Left renal pelvis (tissue), 4 donors: ENCODE data around the gene SUN3. TPM values are rescaled to one million over a fixed set of nuclear protein-coding genes. Genes with fewer than 3 reads are reported as not detected.
"Not testable (repeated sequence)": the region's sequence is repeated elsewhere in the genome, so short reads cannot be mapped to it uniquely, and the experiment has no call there.

Experiments used
- DNase-seq, 4 donors: peaks; one replicate each; pipeline ENCODE4 v3.0.0-alpha.2; 2013; ENCODE audit warnings: low read depth in 4 of 4, low spot score in 3 of 4
- polyA plus RNA-seq, 4 donors: library from polyadenylated mRNA; unstranded; fragments of 120-200 nt; gene quantifications; one replicate each; pipeline ENCODE4 v1.2.1, GENCODE V29; 2013; ENCODE audit not compliant: insufficient read length in 4 of 4

Gene SUN3
- polyA plus RNA-seq, 4 donors, result 0.12 TPM; not detected in 3

GRCh38 chr7:47946581-47947354 is 82.1 kb downstream of the SUN3 start:
- DNase-seq, result no peak

GRCh38 chr7:47945261-47946015 is 83.5 kb downstream of the SUN3 start:
- DNase-seq, result peak in 3 of 4 donors; percentile 31 to 37 (median 36)

- no peak for DNase-seq
Observed at GRCh38 chr7:47944536-47945260, 84.2 kb downstream of the SUN3 start.

DNA sequence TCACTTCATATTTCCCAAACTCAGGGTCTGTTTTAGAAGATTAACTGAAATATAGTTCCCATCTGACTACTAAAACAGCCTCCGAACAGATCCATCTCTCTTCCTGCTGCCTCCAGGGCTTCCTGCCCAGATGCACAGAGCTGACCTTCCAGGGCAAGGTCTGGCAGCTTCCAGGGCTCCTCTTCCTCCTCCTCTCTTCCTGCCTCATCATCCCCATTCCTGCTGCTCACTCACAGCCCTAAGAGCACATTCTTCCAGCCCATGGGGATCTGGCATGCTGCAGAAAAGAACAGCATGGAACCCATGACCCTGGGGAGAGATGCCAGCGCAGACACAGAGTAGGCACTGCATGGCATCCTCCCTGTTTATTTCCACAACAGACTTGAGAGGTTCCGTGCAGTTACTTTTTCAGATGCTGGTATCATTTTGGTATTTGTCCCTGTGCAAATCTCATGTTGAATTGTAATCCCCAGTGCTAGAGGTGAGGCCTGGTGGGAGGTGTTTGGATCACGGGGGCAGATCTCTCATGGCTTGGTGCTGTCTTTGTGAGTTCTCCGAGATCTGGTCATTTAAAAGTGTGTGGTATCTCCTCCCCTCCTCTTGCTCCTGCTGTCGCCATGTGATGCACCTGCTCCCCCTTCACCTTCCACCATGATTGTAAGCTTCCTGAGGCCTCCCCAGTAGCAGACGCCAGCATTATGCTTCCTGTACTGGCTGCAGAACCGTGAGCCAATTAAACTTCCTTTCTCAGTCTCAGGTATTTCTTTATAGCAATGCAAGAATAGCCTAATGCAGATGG is 85.0 kb downstream of the SUN3 start:
- DNase-seq, result no peak

DNA sequence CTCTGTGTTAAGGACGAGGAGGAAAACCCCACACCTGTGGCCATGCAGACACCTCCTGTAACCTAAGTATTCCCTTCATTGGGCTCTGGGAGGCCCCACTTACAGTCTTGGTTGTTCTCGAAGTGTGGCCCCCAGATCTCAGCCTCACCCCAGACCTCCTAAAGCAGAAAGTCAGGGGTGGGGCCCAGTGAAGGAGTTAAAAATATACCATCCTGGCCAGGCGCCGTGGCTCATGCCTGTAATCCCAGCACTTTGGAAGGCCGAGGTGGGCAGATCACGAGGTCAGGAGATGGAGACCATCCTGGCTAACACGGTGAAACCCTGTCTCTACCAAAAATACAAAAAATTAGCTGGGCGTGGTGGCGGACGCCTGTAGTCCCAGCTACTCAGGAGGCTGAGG is 86.3 kb downstream of the SUN3 start:
- DNase-seq, result not testable (repeated sequence)

GRCh38 chr7:47942132-47942531 is 86.8 kb downstream of the SUN3 start:
- DNase-seq, result no peak

DNA sequence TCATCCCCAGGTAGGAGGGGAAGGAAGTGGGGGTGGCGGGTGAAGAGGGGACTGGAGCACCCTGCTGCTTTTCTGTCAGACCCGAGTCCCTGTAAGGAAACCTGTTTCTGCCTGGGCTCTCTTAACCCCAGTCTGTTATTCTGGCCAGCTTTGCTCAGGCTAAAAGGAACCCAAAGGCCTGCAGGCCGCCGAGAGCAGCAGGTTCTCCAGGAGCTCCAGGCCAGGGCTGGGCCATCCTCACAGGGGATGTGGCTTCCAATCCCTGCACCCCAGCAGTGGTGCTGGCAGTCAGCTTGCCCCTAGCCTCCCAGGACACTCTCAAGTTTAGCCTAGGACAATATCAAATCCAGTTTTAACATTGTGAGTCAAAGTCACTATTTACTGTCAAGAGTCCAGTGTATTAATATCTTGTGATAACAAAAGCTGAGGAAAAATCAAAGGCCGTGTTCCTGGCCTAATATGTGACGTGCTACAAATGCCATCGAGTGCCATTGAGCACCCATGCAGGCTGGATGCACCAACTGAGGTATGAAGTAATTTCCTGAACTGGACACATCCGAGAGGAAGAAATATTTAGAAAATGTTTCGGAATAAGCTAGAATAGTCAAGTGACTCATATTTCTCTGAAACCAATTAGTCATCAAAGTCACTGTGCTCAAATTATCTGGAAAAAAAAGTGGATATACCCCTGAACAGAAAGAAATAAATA is 87.6 kb downstream of the SUN3 start:
- no peak for DNase-seq

- no peak for DNase-seq
Observed at GRCh38 chr7:47940088-47941013, 88.6 kb downstream of the SUN3 start.

DNA sequence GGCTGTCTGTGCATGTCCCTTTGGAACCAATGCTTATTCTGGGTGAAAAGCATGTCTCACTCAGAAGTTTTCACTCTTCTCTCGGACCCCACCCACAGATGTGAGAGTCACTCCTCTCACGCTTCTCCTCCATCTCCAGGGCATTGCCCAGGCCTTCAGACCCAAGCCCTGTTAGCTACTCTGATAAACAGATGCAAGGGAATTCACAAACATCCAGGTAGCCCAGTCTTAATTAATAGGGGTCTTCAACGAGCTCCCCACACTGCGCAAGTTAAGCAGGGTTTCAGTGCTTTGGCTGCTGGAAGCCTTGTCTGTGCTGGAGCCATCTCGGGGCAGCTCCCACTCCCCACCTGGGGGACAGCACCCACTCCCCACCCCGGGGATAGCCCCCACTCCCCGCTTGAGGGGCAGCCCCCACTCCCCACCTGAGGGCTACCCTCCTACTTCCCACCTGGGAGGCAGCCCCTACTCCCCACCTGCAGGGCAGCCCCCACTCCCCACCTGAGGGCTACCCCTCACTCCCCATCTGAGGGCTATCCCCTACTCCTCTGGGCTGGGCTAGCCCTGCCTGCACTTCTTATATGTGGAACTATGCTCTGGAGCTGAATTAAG is 89.4 kb downstream of the SUN3 start:
- no peak for DNase-seq

DNA sequence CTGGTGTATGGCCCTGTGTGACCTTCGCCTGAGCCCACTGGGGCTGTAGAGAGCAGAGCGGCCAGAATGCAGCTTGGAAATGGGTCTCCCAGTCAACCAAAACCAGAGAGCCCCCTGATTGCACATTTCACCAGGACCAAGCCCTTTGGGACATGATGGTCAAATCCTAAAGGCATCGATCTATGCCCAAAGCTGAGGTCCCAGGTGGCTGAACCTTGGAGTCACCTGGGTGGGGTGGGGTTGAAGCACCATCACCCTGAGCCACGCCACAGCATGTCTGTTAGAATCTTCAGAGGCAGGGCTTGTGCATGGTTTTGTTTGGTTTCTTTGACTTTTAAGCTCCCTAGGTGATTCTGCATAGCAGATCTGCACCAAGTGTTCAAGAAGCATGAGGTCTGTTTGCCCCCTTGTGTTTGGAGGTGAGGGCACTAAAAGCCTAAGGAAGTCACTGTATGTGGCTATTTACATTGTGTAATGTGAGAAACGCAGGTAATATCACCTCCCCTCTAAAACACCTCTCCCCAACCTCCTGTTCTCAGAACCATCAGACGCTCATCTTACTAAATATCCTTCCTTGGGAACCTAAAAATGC is 90.2 kb downstream of the SUN3 start:
- DNase-seq, result no peak

GRCh38 chr7:47937711-47938573 is 91.0 kb downstream of the SUN3 start:
- no peak for DNase-seq

Other genes with a start within 250 kb of the SUN3 start
- gene PKD1L1, start 80.6 kb downstream of the SUN3 start, polyA plus RNA-seq, result under 1 TPM; 0.11 to 0.27 (median 0.21) TPM
- gene HUS1, start 49.5 kb downstream of the SUN3 start, polyA plus RNA-seq, result 10 to 100 TPM; 19.1 to 25.0 (median 23.3) TPM
- gene C7orf57, start 6.4 kb upstream of the SUN3 start, polyA plus RNA-seq, result under 1 TPM; 0.07 to 0.97 (median 0.77) TPM
- 10 to 100 TPM in 2 of 4 donors, 1 to 10 TPM in 2; 1.2 to 15.9 (median 11.3) TPM for gene UPP1, start 60.2 kb upstream of the SUN3 start, polyA plus RNA-seq
- 1 to 10 TPM in 1 of 4 donors, under 1 TPM in 3; 0.68 to 1.4 (median 0.92) TPM for gene ABCA13, start 142.4 kb upstream of the SUN3 start, polyA plus RNA-seq